Endothelial cell of umbilical vein (primary cell): Measurements from ENCODE around the gene FBXL3. TPM values are rescaled to one million over a fixed set of nuclear protein-coding genes. Genes with fewer than 3 reads are reported as not detected.

Experiments
- BruUV-seq: library from RNA; stranded (reverse); fragments of 400-500 nt; replicated peaks from 2 replicates; lab custom pipeline; 2021; lab: Mats Ljungman, UMichigan
- CTCF ChIA-PET: fragments of 300-600, 350-600 bp; sonication (Branson Sonifier 250); formaldehyde crosslinking; loops from one replicate; lab custom pipeline; 2021; ENCODE audit warnings: antibody characterized with exemption, inconsistent platforms; lab: Charles Lee
- POLR2A ChIA-PET: fragments of 300-600, 350-600 bp; sonication (Branson Sonifier 250); formaldehyde crosslinking; loops from one replicate; lab custom pipeline; 2021; ENCODE audit warnings: antibody characterized with exemption, inconsistent platforms; lab: Charles Lee
- DNase-seq: peaks from one replicate; pipeline ENCODE4 v3.0.0-alpha.2; 2011; ENCODE audit warnings: low read depth, low spot score
- FAIRE-seq: peaks from 2 replicates; lab custom pipeline; 2011; peaks lifted over from hg19 to GRCh38; lab: Jason Lieb, UNC
- H2AFZ ChIP-seq: 2 replicates; pipeline ENCODE4 v1.6.0; 2012; ENCODE audit warnings: low read depth, low read length, control low read depth, inconsistent platforms
- H3K27ac ChIP-seq: 2 replicates; pipeline ENCODE4 v1.5.1; 2011; ENCODE audit warnings: low read depth, mild to moderate bottlenecking, control low read depth, low read length, moderate library complexity; ENCODE audit not compliant: insufficient read depth
- H3K27me3 ChIP-seq, 2 experiments: 2 replicates each; pipeline versions ENCODE4 v1.6.0 to v1.6.1; 2011; ENCODE audit warnings: low read length in 2 of 2, mixed read lengths in 1 of 2; ENCODE audit not compliant: control insufficient read depth in 2 of 2, insufficient read depth in 2 of 2
- H3K36me3 ChIP-seq, 2 experiments: 2 replicates in 1 of 2; 3 replicates in 1 of 2; pipeline ENCODE4 v1.5.1; 2011; ENCODE audit warnings: low read length in 2 of 2, mild to moderate bottlenecking in 1 of 2, moderate library complexity in 1 of 2; ENCODE audit not compliant: control insufficient read depth in 2 of 2, insufficient read depth in 2 of 2; ENCODE audit errors: extremely low read depth in 1 of 2
- H3K4me1 ChIP-seq: 3 replicates; pipeline ENCODE4 v1.5.1; 2011; ENCODE audit warnings: mild to moderate bottlenecking, low read length; ENCODE audit not compliant: control insufficient read depth, insufficient read depth; ENCODE audit errors: extremely low read depth
- H3K4me2 ChIP-seq: 2 replicates; pipeline ENCODE4 v1.6.1; 2011; ENCODE audit warnings: low read length, control low read depth, mixed read lengths; ENCODE audit not compliant: insufficient read depth
- H3K4me3 ChIP-seq, 3 experiments: fragments of 200-600 bp in 1 of 3; sonication (generic), shearing (Covaris generic) in 1 of 3; replicated peaks in 1 of 3; 2 replicates each; pipeline ENCODE4 v1.5.1; 2011 to 2016; ENCODE audit warnings: control low read depth in 3 of 3, low read length in 3 of 3, mild to moderate bottlenecking in 2 of 3, inconsistent platforms in 1 of 3, low read depth in 1 of 3, moderate library complexity in 1 of 3; ENCODE audit not compliant: insufficient read depth in 1 of 3
- H3K79me2 ChIP-seq: 2 replicates; pipeline ENCODE4 v1.6.0; 2012; ENCODE audit warnings: low read length, inconsistent platforms; ENCODE audit not compliant: control insufficient read depth, insufficient read depth
- H3K9ac ChIP-seq: replicated peaks from 2 replicates; pipeline ENCODE3; 2011; ENCODE audit warnings: low read length, control low read depth; ENCODE audit not compliant: insufficient read depth; ENCODE audit errors: extremely low read depth
- H3K9me1 ChIP-seq: replicated peaks from 3 replicates; pipeline ENCODE4 v1.6.0; 2011; ENCODE audit warnings: mild to moderate bottlenecking, low read length; ENCODE audit not compliant: control insufficient read depth, insufficient read depth; ENCODE audit errors: extremely low read depth
- H3K9me3 ChIP-seq: replicated peaks from 2 replicates; pipeline ENCODE4 v1.5.1; 2012; ENCODE audit warnings: low read length, inconsistent platforms; ENCODE audit not compliant: control insufficient read depth, insufficient read depth
- H4K20me1 ChIP-seq: replicated peaks from 2 replicates; pipeline ENCODE3; 2011; ENCODE audit warnings: mild to moderate bottlenecking, low read length; ENCODE audit not compliant: control insufficient read depth, insufficient read depth; ENCODE audit errors: extremely low read depth
- EZH2 ChIP-seq: IDR thresholded peaks from 2 replicates; pipeline ENCODE4 v1.6.1; 2012; ENCODE audit warnings: borderline replicate concordance, low read depth, mild to moderate bottlenecking, moderate library complexity, low read length, inconsistent platforms; ENCODE audit not compliant: severe bottlenecking
- FOS ChIP-seq: IDR thresholded peaks from 2 replicates; pipeline ENCODE4 v1.6.1; 2011; ENCODE audit warnings: mild to moderate bottlenecking, low read length, moderate library complexity, borderline replicate concordance; ENCODE audit not compliant: insufficient read depth
- GATA2 ChIP-seq: IDR thresholded peaks from 2 replicates; pipeline ENCODE4 v1.7.0; 2011; ENCODE audit warnings: low read depth, mild to moderate bottlenecking, moderate library complexity, mixed read lengths, low read length; ENCODE audit not compliant: insufficient read length, insufficient read depth
- JUN ChIP-seq: IDR thresholded peaks from 2 replicates; pipeline ENCODE4 v1.6.1; 2011; ENCODE audit warnings: borderline replicate concordance, low read depth; ENCODE audit not compliant: insufficient read length, insufficient read depth
- MYC ChIP-seq: IDR thresholded peaks from one replicate; pipeline ENCODE4 v1.6.1; 2011; ENCODE audit warnings: mild to moderate bottlenecking, low read depth, low read length
- POLR2A ChIP-seq: IDR thresholded peaks from 2 replicates; pipeline ENCODE4 v1.6.1; 2012; ENCODE audit warnings: low read depth, mild to moderate bottlenecking, control low read depth, low read length
- POLR2AphosphoS5 ChIP-seq: IDR thresholded peaks from 2 replicates; pipeline ENCODE4 v1.6.1; 2012; ENCODE audit warnings: low read depth, mild to moderate bottlenecking, control low read depth, low read length, moderate library complexity; ENCODE audit not compliant: insufficient read depth
- dilution Hi-C: fragments of 300-500 bp; cut with MboI; formaldehyde crosslinking; loops from one replicate; pipeline ENCODE4 v1.15.0; 2019; ENCODE audit warnings: low sequenced_read_pairs; ENCODE audit not compliant: extremely low pct_ligation_motif_present
- intact Hi-C: fragments of 100-400 bp; cut with micrococcal nuclease; formaldehyde crosslinking; loops from one replicate; pipeline ENCODE4 v1.10.0; 2022
- polyA plus RNA-seq, 4 experiments: library from polyadenylated mRNA; depleted of rRNA in 3 of 4; stranded (reverse) in 3 of 4; unstranded in 1 of 4; fragments of >200 nt; gene quantifications; 2 replicates each; pipeline versions ENCODE4 v1.2.1 to v1.2.3, GENCODE V29; 2011 to 2012; ENCODE audit warnings: missing spikeins in 1 of 4
- total RNA-seq: library from RNA; stranded (reverse); gene quantifications from 2 replicates; pipeline ENCODE4 v1.2.3, GENCODE V29; 2021
- TF ChIP-seq, protein P1 (sequence below), 2 donors: IDR thresholded peaks; 1 replicate in 1 of 2; 2 replicates in 1 of 2; pipeline ENCODE4 v1.5.1; 2011; ENCODE audit warnings: low read length in 2 of 2, mild to moderate bottlenecking in 2 of 2, moderate library complexity in 2 of 2, control low read depth in 1 of 2, inconsistent platforms in 1 of 2, low read depth in 1 of 2; ENCODE audit not compliant: insufficient read depth in 1 of 2; ENCODE audit errors: extremely low read depth in 1 of 2
- TF ChIP-seq, protein P2 (sequence below): IDR thresholded peaks from 2 replicates; pipeline ENCODE4 v1.6.1; 2011; ENCODE audit not compliant: insufficient read depth, insufficient read length

The FBXL3 gene
- total and polyA plus RNA-seq, 2 donors (not counting 3 experiments of a cell fraction or from before 2014, with no cell fraction given) = 13.0 to 37.8 TPM

- POLR2A ChIA-PET = no interaction called here
- Histone ChIP-seq H3K9ac (no peak overlapping the region), H3K4me2 (peak overlapping the region; percentile 98), H4K20me1 (no peaks in the 10 kb centered on the region), H3K4me3 (no peak overlapping the region), H3K9me1 (no peaks in the 10 kb centered on the region), H3K79me2 (peaks cover 8% of the 10 kb centered on the region), H2AFZ (no peak overlapping the region), H3K9me3 (no peaks in the 10 kb centered on the region), H3K27me3 (no peaks in the 10 kb centered on the region), H3K36me3 (no peaks in the 10 kb centered on the region), H3K4me1 (peaks cover 13% of the 10 kb centered on the region), H3K27ac (no peak overlapping the region)
- CTCF ChIA-PET = interaction anchor here (1.0 to 2.6 kb wide), 3 partner anchors 9 to 485 kb away, joined by 5 to 8 read pairs (median 7); no protein-coding TSS in a partner anchor
- intact Hi-C loops (loop anchor here (5.0 kb wide), 1 partner anchor 111 kb away; no protein-coding TSS in a partner anchor), dilution Hi-C loops (no loop called here)
- BruUV-seq = no TSS peak
- TF ChIP-seq, protein P1, sequence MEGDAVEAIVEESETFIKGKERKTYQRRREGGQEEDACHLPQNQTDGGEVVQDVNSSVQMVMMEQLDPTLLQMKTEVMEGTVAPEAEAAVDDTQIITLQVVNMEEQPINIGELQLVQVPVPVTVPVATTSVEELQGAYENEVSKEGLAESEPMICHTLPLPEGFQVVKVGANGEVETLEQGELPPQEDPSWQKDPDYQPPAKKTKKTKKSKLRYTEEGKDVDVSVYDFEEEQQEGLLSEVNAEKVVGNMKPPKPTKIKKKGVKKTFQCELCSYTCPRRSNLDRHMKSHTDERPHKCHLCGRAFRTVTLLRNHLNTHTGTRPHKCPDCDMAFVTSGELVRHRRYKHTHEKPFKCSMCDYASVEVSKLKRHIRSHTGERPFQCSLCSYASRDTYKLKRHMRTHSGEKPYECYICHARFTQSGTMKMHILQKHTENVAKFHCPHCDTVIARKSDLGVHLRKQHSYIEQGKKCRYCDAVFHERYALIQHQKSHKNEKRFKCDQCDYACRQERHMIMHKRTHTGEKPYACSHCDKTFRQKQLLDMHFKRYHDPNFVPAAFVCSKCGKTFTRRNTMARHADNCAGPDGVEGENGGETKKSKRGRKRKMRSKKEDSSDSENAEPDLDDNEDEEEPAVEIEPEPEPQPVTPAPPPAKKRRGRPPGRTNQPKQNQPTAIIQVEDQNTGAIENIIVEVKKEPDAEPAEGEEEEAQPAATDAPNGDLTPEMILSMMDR (IDR thresholded peaks at IDR 0.05; ENCODE audit: extremely low read depth in 1 of 2, insufficient read depth in 1 of 2, low read depth in 1 of 2, low read length in 2 of 2) = no peak
- TF ChIP-seq POLR2AphosphoS5 = no peak
- no peak for TF ChIP-seq POLR2A
- TF ChIP-seq, protein P2, sequence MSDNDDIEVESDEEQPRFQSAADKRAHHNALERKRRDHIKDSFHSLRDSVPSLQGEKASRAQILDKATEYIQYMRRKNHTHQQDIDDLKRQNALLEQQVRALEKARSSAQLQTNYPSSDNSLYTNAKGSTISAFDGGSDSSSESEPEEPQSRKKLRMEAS = no peak
- no peak for TF ChIP-seq MYC
- no peak for TF ChIP-seq JUN
- no peak for TF ChIP-seq GATA2
- TF ChIP-seq EZH2 = no peak
- TF ChIP-seq FOS = no peak
- DNase-seq = no peak
- FAIRE-seq = no peak
Observed at GRCh38 chr13:76993473-76993872, 33.5 kb downstream of the FBXL3 start.
